Measurements from ENCODE around the gene ZNF483. TPM values are rescaled to one million over a fixed set of nuclear protein-coding genes. Genes with fewer than 3 reads are reported as not detected.

The ZNF483 gene
- polyA plus RNA-seq, 1 donor (not counting 4 experiments of a cell fraction or from before 2014, with no cell fraction given) = 0.90 TPM

GRCh38 chr9:111622626-111623025 is 97.6 kb downstream of the ZNF483 start:
- TF ChIP-seq EZH2 (IDR thresholded peaks at IDR 0.05; ENCODE audit: low read length) (no peak), CTCF (optimal IDR thresholded peaks at IDR 0.05 in 1 of 3, IDR thresholded peaks at IDR 0.05 in 1 of 3, conservative IDR thresholded peaks at IDR 0.05 in 1 of 3; ENCODE audit: extremely low read depth in 1 of 3, insufficient read depth in 2 of 3, low read length in 3 of 3) (no peak)
- Histone ChIP-seq H3K9me1 (ENCODE audit: control insufficient read depth, extremely low read depth, insufficient read depth, low read length) (no peaks in the 10 kb centered on the region), H3K9ac (ENCODE audit: control insufficient read depth, extremely low read depth, insufficient read depth, low read length) (no peak overlapping the region), H3K27me3 (ENCODE audit: control insufficient read depth, extremely low read depth, insufficient read depth, low read length) (no peaks in the 10 kb centered on the region), H3K4me1 (ENCODE audit: control insufficient read depth, extremely low read depth, insufficient read depth, low read length) (no peaks in the 10 kb centered on the region), H2AFZ (ENCODE audit: control insufficient read depth, low read length) (no peak overlapping the region), H3K4me2 (ENCODE audit: control insufficient read depth, extremely low read depth, insufficient read depth, low read depth, low read length) (no peak overlapping the region), H3K9me3 (ENCODE audit: control insufficient read depth, low read depth, low read length) (no peaks in the 10 kb centered on the region), H3K36me3 (ENCODE audit: control insufficient read depth in 2 of 2, extremely low read depth in 1 of 2, insufficient read depth in 2 of 2, low read length in 2 of 2) (no peaks in the 10 kb centered on the region), H3K79me2 (ENCODE audit: control insufficient read depth, insufficient read depth, low read length) (no peaks in the 10 kb centered on the region), H3K27ac (ENCODE audit: control insufficient read depth, insufficient read depth, low read length) (no peak overlapping the region), H3K4me3 (ENCODE audit: control insufficient read depth in 2 of 3, extremely low read depth in 1 of 3, insufficient read depth in 2 of 3, low read depth in 1 of 3, low read length in 3 of 3) (no peak overlapping the region), H4K20me1 (ENCODE audit: control insufficient read depth, extremely low read depth, insufficient read depth, low read length) (no peaks in the 10 kb centered on the region)
- FAIRE-seq (no peak), DNase-seq (ENCODE audit: low read depth, low spot score) (no peak)
- dilution Hi-C loops (cut with MboI; ENCODE audit: extremely low pct_ligation_motif_present, low sequenced_read_pairs) = no loop called here

Other genes starting within 250 kb of the ZNF483 start
- gene OR2K2, start 195.0 kb upstream of the ZNF483 start, polyA plus RNA-seq = not detected in 3 replicates
- 33.5 to 53.5 TPM (median 46.2 TPM) in 3 replicates for gene ECPAS, start 40.8 kb upstream of the ZNF483 start, polyA plus RNA-seq
- gene PTGR1, start 74.5 kb downstream of the ZNF483 start, polyA plus RNA-seq = 45.1 to 66.0 TPM (median 65.6 TPM) in 3 replicates
- gene DNAJC25, start 106.2 kb downstream of the ZNF483 start, polyA plus RNA-seq = 4.0 to 7.3 TPM (median 4.7 TPM) in 3 replicates
- 66.2 to 89.8 TPM (median 68.8 TPM) in 3 replicates for gene GNG10, start 136.4 kb downstream of the ZNF483 start, polyA plus RNA-seq

All from keratinocyte (primary cell).